NCI-H1105 (cell line): ENCODE data around the gene TBXA2R.

Experiments used
- DNase-seq: peaks from one replicate; lab custom pipeline; 2025; lab: John Stamatoyannopoulos, UW

TBXA2R gene

DNA sequence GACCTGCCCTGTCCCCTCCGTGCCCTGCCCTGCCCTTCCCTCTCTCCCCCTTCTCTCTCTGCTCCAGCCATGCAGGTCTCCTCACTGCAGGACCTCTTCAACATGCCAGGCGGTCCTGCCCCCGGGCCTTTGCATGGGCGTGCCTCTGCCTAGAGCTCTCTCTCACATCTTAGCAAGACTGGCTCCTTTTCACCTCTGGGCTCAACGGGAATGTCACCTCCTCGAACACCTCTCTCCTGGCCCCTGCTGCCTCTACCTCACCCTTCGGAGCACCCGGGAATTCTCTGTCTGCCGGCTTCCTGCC, 54.9 kb downstream of the TBXA2R start:
- DNase-seq, result no peak

- DNase-seq, result no peak
Measured at GRCh38 chr19:3550947-3551791, 55.5 kb downstream of the TBXA2R start.

- DNase-seq, result no peak
Measured at GRCh38 chr19:3549816-3550215, 56.9 kb downstream of the TBXA2R start.

GRCh38 chr19:3548606-3549005, 58.1 kb downstream of the TBXA2R start:
- DNase-seq, result no peak

DNA sequence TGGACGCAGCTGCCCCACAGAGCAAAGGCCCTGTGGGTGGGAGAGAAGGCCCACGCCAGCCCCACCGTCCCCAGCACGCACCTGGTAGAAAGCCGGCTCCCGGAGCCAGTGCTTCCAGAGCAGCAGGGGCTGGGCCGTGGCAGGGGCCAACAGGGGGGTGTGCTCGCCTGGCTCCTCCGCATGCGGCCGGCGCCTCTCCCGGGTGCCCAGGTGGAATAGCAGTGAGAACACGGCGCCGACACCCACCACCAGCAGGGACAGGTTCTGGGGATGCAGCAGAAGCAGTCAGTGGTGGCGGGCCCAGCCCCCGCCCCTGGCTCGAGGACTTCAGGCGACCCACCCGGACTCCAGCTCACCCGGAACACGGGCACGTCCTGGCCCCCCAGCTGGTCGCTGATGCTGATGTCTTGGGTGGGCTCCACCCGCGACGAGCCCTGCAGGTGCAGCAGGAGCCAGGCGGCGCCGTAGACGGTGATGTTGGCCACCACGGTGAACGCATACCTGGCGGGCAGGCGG, 58.9 kb downstream of the TBXA2R start:
- DNase-seq, result no peak

DNA sequence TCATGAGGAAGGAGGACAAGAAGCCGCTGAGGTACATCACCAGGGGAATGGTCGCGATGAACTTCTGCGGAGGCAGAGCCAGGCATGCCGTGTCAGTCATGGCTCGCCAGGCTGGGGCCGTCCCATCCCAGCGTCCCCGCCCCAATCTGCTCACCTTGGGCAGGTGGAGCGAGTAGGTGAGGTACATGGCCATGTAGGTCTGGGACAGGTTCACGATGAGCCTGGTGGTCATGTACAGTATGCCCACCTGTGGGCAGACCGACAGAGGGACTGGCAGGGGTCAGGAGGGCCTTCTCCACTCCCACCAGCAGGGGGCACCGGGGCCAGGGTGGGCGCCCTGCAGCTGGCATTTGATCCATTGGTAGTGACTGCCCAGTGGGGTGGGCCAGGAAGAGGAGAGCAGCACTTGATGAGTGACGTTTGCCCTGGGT, 59.4 kb downstream of the TBXA2R start:
- no peak for DNase-seq

DNA sequence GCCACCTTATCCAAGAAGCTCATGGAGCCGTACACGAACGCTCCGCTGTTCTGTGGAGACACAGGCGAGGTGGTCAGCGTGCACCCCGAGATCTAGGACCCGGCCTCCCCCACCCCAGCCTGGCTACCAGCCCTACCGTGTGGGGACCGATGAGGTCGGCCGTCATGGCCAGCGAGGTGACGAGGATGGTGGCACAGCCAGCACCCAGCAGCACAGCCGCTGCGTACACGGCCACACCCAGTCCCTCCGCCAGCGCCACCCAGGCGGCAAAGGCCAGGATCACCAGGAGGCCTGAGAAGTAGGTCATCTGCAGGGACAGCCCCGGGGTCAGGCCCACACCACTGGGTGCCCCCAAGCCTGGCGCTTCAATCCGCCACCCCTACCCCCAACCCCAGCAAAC, 60.6 kb downstream of the TBXA2R start:
- DNase-seq, result no peak

- no peak for DNase-seq
Measured at GRCh38 chr19:3545669-3546034, 61.0 kb downstream of the TBXA2R start.

GRCh38 chr19:3544742-3545668, 61.7 kb downstream of the TBXA2R start:
- DNase-seq, result peak; percentile 15
